ENCODE measurements around the gene JAKMIP2.
"Not testable (repeated sequence)": the region's sequence is repeated elsewhere in the genome, so short reads cannot be mapped to it uniquely, and the experiment has no call there.

Gene JAKMIP2

GRCh38 chr5:147782110-147783028, at the start of gene JAKMIP2:
Gene JAKMIP2, minus strand, starts transcription at chr5:147782728. Its CDS starts 110,922 bp downstream, at chr5:147671806.
- DNase-seq: peak; percentile 82

- DNase-seq: no peak
These were observed 48.9 kb upstream of the JAKMIP2 start, which contains the start of gene SPINK1 for GRCh38 chr5:147831465-147831864. Gene SPINK1, minus strand, starts transcription at chr5:147831671. Its CDS starts 94 bp downstream, at chr5:147831577.

DNA sequence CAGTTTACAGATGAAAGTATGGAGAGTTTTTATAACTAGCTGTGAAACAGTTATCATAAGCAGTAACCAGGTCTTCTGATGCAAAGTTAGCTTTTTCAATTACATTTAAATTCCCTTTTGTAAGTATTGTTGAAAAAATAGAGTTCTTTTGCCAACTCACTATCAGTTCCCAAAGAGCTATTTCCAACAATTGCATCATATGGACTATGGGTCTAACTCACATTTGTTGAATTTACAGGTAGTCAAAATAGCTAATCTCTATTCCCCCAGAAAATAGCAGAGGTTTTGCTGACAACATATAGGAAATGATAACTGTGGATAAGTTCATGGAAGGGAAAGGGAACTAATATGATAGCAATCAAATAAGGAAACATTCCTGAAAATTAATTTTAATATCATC, 47.5 kb upstream of the JAKMIP2 start:
- no peak for DNase-seq

GRCh38 chr5:147827017-147827416, 44.5 kb upstream of the JAKMIP2 start:
- not testable (repeated sequence) for DNase-seq

DNA sequence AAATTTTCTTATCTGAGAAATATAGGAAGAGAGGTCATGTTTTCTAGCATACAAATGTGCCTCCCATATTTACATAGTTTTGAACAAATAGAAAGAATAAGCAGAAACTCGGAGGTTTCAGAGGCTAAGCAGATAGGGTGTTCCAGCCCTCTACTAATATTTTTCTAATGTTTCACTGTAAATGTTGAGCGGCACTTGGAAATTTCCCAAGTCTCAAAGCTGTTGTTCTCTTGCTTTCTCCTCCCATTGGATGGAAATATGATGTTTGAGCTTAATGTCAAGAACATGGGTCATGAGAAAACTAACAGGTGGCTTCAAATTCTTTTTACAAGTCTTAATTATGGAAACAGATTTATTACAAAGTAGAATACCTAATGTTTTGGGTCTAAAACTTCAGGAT, 43.8 kb upstream of the JAKMIP2 start:
- DNase-seq: no peak

- DNase-seq: peak; percentile 8
These were observed 40.4 kb upstream of the JAKMIP2 start for GRCh38 chr5:147822686-147823491.

- not testable (repeated sequence) for DNase-seq
These were observed 39.7 kb upstream of the JAKMIP2 start for GRCh38 chr5:147822222-147822621.

DNA sequence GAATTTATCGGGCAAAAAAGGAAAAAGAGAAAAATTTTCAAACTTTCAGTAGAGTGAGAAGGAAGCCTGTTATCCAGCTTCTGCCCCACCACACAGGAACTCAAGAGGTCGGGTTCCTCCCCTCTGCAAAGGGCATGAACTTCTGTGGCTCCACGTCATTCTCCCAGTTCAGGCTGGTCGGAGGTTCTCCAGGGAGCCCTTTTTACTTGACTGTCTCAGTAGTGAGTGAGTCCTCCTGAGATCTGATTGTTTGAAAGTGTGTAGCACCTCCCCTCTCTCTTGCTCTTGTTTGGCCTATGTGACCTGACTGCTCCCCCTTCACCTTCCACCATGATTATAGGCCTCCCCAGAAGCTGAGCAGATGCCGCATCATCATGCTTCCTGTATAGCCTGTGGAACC, 39.2 kb upstream of the JAKMIP2 start:
- DNase-seq: no peak

- DNase-seq: no peak
These were observed 36.8 kb upstream of the JAKMIP2 start for GRCh38 chr5:147819261-147819770.

DNA sequence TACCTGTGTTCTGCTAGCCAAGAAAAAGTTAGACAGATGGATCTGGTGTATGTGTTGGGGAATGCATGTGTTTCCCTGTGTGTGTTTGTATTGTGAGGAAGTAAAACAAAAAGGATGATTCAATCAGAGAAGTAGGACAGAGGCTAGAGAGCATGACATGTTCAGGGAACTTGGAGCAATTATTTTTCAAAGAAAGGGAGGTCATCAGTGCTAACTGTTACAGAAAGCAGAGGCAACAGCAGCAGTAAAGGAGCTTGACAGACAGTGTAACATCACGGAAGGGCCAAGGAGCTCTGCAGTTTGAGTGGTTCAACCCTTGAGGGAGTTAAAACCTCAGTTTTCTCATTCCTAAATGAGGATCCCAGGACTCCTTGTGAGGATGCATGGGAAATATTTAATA, 35.8 kb upstream of the JAKMIP2 start:
- DNase-seq: no peak

GRCh38 chr5:147813696-147814095, 31.2 kb upstream of the JAKMIP2 start:
- DNase-seq: no peak

- DNase-seq: no peak
These were observed 27.5 kb upstream of the JAKMIP2 start for GRCh38 chr5:147809830-147810666.

DNA sequence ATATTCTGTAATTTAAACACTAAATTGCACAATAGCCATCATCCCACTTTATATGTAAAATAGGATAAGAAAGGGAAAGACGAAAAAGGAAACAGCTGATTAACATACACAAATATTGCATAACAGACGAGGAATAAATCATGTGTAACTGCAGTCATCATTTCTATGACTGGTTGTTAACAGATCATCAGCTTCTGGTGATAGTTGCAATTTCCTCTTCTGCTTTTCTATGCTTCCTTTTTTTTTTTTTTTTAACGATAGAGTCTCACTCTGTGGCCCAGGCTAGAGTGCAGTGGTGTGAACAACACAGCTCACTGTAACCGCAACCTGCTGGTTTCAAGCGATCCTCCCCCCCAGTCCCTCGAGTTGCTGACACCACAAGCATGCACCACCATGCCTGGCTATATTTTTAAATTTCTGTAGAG, 22.5 kb upstream of the JAKMIP2 start:
- DNase-seq: no peak

- no peak for DNase-seq
These were observed 21.8 kb upstream of the JAKMIP2 start for GRCh38 chr5:147804334-147804733.

DNA sequence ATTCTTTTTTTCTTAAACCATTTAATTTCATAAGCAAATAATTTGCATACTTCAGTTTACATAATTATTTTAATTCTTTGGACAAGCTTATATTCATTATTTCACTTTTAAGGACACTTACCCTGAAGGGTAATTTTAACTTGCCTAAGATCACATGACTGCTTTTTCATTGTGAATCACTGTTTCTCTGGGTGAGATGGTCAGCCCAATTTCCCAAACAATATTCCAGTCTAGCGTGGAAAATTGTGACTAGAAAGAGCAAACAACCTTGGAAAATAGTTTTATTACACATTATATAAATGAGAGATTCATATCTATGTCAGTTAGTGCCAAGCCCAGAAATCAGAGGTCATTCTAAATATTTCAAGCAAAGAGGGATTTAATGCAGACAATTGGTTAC, 21.4 kb upstream of the JAKMIP2 start:
- no peak for DNase-seq

DNA sequence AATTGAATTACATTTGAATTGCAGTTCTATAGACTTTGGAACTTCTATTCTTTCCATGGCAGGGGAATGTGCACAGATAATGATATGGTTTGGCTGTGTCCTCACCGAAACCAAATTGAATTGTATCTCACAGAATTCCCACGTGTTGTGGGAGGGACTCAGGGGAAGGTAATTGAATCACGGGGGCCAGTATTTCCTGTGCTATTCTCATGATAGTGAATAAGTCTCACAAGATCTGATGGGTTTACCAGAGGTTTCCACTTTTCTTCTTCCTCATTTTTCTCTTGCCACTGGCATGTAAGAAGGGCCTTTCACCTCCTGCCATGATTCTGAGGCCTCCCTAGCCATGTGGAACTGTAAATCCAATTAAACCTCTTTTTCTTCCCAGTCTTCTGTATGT, 20.6 kb upstream of the JAKMIP2 start:
- not testable (repeated sequence) for DNase-seq

DNA sequence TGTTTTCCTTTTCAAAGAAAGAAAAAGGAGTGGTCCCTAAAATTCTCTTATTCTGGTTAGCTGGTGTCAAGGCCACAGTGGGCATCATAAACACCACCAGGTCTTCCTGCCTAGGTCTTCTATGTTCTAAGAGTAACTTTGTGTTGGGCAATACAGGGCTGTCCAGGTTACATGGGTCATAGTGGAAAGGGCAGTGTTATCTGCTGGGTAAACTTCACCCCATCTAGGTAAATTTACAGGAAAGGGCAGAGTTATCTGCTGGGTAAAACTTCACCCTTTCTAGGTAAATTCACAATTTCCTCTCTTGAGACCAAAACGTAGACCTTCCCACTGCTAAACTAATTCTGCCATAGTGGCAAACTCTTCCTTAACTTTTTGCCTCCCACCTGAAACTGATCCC, 18.9 kb upstream of the JAKMIP2 start:
- DNase-seq: no peak

- no peak for DNase-seq
These were observed 18.0 kb upstream of the JAKMIP2 start for GRCh38 chr5:147800491-147800890.

- no peak for DNase-seq
These were observed 14.2 kb upstream of the JAKMIP2 start for GRCh38 chr5:147796556-147797308.

GRCh38 chr5:147791181-147791580, 8.7 kb upstream of the JAKMIP2 start:
- no peak for DNase-seq

DNA sequence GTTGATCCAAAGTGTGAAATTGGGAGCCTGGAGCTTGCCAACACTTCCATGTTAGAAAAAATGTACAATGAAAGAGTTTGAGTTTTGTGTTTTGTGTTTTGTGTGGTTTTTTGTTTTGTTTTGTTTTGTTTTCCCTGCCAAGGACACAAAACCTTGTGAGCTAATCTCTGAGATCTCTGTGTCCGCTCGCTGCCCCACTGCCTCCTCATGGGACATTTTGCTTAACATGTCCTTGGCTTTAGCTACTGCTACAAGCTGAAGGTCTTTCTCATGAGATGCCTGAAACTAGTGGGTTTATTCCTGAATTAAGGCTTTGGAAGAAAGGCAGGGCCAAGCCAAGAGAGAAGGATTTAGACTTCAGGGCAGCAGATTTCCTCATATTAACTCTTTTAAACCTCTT, 7.3 kb upstream of the JAKMIP2 start:
- DNase-seq: no peak

DNA sequence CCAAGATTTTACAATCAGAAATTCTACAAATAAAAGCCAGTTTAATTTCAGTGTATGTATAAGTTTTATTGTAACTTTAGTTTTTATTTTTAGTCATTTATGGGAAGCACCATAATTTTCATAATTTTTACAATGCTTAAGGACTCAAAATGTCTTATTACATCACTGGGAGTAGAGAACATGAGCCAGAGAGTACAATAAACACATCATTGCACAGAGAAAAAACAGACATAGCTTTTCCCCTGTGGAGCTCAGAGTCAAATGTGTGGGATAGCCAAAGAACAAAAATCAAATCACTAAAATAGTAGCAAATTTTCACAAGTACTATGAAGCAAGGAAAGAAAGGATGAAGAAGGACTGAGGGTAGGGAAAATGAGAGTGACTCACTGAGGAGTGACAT, 5.5 kb upstream of the JAKMIP2 start:
- no peak for DNase-seq

All from DMS153 (cell line).